ENCODE results near the gene RPS29. TPM values are rescaled to one million over a fixed set of nuclear protein-coding genes. Genes with fewer than 3 reads are reported as not detected.
A peak's percentile ranks its signal among the peaks of the same experiment; 100 is the strongest.

Gene RPS29
- total and polyA plus RNA-seq, 9 of the 15 experiments (the other 6 are each of a cell fraction or from before 2014, with no cell fraction given): 1,545 to 5,012 (median 2,448) TPM

DNA sequence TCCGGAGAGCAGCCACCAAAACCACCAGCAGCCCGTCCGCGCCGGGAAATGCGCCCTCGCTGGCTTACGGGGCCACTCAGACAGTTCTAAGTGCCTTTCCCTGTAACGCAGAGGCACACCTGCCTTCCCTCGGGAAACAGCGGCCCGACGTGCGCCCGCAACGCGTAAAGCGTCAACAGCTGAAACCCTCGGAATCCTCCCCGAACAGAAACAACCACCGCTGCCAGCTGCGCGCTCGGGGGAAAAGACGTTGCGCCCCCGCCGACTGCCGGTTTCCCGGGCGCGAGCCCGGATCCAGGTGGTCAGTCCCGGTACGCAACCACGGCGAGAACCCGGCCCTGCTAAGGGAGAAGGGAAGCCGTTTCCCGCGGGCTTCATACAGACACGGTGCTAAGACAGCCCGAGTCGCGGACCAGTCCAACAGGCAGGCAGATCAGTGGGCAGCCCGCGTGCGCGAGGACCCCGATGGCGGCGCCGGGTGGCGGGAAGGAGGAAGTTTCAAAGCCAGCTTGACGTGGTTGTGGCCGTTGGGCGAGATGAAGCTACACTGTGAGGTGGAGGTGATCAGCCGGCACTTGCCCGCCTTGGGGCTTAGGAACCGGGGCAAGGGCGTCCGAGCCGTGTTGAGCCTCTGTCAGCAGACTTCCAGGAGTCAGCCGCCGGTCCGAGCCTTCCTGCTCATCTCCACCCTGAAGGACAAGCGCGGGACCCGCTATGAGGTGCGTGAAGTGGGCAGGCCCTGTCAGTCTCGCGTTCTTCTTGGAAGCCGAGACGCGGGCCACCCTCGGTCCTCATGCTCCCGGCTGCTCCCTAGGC lies 12.5 kb upstream of the RPS29 start, which contains the start of gene LRR1 (continued):
- peak; percentile 89 for TF ChIP-seq CHD2 (IDR thresholded peaks at IDR 0.05; ENCODE audit: low read depth, low read length)
- TF ChIP-seq HEY1 (CRISPR knock-in tag; IDR thresholded peaks at IDR 0.05; ENCODE audit: borderline replicate concordance): no peak
- TF ChIP-seq ZNF699 (CRISPR knock-in tag; IDR thresholded peaks at IDR 0.05; ENCODE audit: insufficient replicate concordance): no peak
- TF ChIP-seq, protein P1, sequence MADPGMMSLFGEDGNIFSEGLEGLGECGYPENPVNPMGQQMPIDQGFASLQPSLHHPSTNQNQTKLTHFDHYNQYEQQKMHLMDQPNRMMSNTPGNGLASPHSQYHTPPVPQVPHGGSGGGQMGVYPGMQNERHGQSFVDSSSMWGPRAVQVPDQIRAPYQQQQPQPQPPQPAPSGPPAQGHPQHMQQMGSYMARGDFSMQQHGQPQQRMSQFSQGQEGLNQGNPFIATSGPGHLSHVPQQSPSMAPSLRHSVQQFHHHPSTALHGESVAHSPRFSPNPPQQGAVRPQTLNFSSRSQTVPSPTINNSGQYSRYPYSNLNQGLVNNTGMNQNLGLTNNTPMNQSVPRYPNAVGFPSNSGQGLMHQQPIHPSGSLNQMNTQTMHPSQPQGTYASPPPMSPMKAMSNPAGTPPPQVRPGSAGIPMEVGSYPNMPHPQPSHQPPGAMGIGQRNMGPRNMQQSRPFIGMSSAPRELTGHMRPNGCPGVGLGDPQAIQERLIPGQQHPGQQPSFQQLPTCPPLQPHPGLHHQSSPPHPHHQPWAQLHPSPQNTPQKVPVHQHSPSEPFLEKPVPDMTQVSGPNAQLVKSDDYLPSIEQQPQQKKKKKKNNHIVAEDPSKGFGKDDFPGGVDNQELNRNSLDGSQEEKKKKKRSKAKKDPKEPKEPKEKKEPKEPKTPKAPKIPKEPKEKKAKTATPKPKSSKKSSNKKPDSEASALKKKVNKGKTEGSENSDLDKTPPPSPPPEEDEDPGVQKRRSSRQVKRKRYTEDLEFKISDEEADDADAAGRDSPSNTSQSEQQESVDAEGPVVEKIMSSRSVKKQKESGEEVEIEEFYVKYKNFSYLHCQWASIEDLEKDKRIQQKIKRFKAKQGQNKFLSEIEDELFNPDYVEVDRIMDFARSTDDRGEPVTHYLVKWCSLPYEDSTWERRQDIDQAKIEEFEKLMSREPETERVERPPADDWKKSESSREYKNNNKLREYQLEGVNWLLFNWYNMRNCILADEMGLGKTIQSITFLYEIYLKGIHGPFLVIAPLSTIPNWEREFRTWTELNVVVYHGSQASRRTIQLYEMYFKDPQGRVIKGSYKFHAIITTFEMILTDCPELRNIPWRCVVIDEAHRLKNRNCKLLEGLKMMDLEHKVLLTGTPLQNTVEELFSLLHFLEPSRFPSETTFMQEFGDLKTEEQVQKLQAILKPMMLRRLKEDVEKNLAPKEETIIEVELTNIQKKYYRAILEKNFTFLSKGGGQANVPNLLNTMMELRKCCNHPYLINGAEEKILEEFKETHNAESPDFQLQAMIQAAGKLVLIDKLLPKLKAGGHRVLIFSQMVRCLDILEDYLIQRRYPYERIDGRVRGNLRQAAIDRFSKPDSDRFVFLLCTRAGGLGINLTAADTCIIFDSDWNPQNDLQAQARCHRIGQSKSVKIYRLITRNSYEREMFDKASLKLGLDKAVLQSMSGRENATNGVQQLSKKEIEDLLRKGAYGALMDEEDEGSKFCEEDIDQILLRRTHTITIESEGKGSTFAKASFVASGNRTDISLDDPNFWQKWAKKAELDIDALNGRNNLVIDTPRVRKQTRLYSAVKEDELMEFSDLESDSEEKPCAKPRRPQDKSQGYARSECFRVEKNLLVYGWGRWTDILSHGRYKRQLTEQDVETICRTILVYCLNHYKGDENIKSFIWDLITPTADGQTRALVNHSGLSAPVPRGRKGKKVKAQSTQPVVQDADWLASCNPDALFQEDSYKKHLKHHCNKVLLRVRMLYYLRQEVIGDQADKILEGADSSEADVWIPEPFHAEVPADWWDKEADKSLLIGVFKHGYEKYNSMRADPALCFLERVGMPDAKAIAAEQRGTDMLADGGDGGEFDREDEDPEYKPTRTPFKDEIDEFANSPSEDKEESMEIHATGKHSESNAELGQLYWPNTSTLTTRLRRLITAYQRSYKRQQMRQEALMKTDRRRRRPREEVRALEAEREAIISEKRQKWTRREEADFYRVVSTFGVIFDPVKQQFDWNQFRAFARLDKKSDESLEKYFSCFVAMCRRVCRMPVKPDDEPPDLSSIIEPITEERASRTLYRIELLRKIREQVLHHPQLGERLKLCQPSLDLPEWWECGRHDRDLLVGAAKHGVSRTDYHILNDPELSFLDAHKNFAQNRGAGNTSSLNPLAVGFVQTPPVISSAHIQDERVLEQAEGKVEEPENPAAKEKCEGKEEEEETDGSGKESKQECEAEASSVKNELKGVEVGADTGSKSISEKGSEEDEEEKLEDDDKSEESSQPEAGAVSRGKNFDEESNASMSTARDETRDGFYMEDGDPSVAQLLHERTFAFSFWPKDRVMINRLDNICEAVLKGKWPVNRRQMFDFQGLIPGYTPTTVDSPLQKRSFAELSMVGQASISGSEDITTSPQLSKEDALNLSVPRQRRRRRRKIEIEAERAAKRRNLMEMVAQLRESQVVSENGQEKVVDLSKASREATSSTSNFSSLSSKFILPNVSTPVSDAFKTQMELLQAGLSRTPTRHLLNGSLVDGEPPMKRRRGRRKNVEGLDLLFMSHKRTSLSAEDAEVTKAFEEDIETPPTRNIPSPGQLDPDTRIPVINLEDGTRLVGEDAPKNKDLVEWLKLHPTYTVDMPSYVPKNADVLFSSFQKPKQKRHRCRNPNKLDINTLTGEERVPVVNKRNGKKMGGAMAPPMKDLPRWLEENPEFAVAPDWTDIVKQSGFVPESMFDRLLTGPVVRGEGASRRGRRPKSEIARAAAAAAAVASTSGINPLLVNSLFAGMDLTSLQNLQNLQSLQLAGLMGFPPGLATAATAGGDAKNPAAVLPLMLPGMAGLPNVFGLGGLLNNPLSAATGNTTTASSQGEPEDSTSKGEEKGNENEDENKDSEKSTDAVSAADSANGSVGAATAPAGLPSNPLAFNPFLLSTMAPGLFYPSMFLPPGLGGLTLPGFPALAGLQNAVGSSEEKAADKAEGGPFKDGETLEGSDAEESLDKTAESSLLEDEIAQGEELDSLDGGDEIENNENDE (IDR thresholded peaks at IDR 0.05; ENCODE audit: low read depth, low read length): no peak
- TF ChIP-seq, protein P2, sequence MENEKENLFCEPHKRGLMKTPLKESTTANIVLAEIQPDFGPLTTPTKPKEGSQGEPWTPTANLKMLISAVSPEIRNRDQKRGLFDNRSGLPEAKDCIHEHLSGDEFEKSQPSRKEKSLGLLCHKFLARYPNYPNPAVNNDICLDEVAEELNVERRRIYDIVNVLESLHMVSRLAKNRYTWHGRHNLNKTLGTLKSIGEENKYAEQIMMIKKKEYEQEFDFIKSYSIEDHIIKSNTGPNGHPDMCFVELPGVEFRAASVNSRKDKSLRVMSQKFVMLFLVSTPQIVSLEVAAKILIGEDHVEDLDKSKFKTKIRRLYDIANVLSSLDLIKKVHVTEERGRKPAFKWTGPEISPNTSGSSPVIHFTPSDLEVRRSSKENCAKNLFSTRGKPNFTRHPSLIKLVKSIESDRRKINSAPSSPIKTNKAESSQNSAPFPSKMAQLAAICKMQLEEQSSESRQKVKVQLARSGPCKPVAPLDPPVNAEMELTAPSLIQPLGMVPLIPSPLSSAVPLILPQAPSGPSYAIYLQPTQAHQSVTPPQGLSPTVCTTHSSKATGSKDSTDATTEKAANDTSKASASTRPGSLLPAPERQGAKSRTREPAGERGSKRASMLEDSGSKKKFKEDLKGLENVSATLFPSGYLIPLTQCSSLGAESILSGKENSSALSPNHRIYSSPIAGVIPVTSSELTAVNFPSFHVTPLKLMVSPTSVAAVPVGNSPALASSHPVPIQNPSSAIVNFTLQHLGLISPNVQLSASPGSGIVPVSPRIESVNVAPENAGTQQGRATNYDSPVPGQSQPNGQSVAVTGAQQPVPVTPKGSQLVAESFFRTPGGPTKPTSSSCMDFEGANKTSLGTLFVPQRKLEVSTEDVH (IDR thresholded peaks at IDR 0.05; ENCODE audit: low read depth, partially characterized antibody): peak; percentile 56
- no peak for TF ChIP-seq CAMTA2 (CRISPR knock-in tag; conservative IDR thresholded peaks at IDR 0.05)
- TF ChIP-seq MEIS2 (IDR thresholded peaks at IDR 0.05; ENCODE audit: partially characterized antibody): peak; percentile 20
- no peak; the same call in 1 of the 2 replicates for TF ChIP-seq BCOR (IDR thresholded peaks at IDR 0.05)
- no peak for TF ChIP-seq CTCF (IDR thresholded peaks at IDR 0.05 in 2 of 3, conservative IDR thresholded peaks at IDR 0.05 in 1 of 3; ENCODE audit: insufficient read depth in 2 of 3, low read depth in 1 of 3, low read length in 3 of 3)
- TF ChIP-seq ZNF717 (CRISPR knock-in tag; IDR thresholded peaks at IDR 0.05): no peak
- no peak for TF ChIP-seq ZNF133 (CRISPR knock-in tag; IDR thresholded peaks at IDR 0.05)
